HG03025 (cell line): ENCODE measurements around the gene LGALS12.

Source experiments
- ATAC-seq: cut with Tn5 transposase; IDR thresholded peaks from one replicate; pipeline ENCODE4 v1.9.1; 2021; ENCODE audit warnings: mild to moderate bottlenecking, moderate library complexity; ENCODE audit not compliant: unreplicated experiment, low FRiP score

The LGALS12 gene, protein sequence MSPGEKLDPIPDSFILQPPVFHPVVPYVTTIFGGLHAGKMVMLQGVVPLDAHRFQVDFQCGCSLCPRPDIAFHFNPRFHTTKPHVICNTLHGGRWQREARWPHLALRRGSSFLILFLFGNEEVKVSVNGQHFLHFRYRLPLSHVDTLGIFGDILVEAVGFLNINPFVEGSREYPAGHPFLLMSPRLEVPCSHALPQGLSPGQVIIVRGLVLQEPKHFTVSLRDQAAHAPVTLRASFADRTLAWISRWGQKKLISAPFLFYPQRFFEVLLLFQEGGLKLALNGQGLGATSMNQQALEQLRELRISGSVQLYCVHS

DNA sequence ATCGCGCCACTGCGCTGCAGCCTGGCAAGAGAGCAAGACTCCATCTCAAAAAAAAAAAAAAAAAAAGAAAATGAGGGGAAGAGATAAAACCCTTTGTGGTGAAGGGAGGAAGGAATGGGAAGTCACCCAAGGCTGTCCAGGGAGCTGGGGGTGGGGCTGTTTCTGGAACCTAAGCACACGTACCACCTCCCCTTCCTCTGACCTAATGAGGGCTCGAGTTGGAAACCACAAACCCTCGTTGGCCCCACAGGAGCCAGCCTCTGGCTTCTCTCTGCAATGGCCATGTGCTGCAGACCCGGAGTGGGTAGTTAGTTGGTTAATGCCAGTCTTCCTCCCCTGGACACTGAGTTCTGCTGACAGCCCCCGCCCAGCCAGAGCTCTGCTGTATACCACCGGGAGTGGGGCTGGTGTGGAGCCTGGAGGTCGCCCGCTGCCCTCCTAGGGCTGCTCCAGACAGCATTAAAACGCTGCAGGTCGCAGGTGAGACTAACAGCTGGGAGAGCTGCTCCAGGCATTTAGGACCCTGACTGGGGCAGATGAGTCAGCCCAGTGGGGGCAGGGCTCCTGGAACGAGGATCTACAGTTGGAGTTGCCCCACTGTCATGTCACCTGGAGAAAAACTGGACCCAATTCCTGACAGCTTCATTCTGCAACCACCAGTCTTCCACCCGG is at the start of gene LGALS12:
LGALS12 (plus strand) TSS at position 228 of the 672 bp plus-strand sequence; CDS start at position 603, 375 bp downstream.
- no peak for ATAC-seq

DNA sequence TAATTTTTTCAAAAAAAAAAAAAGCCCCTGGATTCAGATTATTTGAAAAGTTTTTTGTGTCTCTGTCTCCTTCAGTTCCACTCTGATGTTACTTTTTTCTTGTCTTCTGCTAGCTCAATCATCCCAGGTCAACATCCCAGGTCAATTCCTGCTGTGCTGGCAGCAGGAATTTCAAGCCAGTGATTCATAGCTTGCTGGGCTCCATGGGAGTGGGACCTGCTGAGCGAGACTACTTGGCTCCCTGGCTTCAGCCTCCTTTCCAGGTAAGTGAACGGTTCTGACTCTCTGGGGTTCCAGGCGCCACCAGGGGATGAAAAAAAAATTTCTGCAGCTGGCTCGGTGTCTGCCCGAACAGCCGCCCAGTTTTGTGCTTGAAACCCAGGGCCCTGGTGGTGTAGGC is 46.3 kb upstream of the LGALS12 start:
- ATAC-seq = no peak

DNA sequence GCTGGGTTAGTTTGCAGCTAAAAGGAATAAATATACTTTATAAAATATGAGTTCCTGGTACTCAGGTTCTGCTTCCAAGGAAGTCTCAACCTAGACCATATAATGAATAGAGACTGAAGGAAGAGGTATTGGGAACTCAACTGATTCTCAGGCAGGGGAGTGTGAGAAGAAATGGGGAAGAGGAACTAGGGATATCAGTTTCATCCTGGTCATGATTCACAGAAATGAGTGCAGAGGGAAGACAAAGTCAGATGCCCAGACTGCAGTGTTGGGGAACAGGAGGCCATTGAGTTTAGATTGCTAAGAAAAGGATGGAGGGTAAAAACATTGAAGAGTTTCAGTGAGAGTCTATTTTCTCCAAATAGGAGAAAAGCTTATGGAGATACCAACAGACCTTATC is 43.7 kb upstream of the LGALS12 start:
- no peak for ATAC-seq

DNA sequence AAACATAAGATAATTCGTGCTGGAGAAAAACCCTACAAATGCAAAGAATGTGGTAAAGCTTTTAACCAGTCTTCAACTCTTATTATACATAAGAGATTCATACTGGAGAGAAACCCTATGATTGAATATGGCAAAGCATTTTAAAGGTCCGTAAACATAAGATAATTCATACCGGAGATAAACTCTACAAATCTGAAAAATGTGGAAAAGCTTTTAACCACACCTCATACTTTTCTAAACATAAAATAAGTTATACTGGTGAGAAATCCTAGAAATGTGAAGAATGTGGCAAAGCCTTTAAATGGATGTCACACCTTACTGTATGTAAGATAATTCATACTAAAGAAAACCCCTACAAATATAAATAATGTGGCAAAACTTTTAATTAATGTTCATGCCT is 35.6 kb upstream of the LGALS12 start:
- no peak for ATAC-seq

DNA sequence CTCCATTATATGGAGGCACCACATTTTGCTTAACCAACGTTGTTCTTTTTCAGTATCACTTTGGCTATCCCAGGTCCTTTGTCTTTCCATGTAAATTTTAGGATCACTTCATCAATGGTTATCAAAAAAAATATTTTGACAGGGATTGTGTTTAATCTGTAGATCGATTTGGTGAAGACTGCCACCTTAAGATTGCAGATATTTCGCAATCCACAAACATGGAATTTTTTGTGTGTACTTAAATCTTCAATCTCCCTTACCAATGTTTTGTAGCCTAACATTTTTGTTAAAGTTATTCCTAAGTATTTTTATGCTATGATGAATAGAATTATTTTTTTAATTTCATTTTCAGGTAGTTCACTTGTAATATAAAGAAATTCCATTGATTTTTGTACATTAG is 33.5 kb upstream of the LGALS12 start:
- ATAC-seq = no peak

DNA sequence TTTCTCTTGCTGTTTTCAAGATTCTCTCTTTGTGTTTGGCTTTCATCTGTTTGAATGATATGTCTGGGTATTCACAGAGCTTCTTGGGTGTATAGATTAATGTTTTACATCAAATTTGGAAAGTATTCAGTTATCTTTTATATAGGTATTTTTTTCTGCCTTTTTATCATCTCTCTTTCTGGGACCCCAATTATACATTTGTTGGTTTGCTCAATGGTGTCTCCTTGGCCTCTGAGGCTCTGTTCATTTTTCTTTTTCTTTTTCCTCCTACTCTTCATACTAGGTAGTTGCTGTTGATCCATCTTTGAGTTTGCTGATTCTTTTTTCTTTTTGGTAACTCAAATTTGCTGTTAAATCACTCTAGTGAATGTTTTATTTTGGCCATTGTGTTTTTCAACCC is 29.3 kb upstream of the LGALS12 start:
- no peak for ATAC-seq

DNA sequence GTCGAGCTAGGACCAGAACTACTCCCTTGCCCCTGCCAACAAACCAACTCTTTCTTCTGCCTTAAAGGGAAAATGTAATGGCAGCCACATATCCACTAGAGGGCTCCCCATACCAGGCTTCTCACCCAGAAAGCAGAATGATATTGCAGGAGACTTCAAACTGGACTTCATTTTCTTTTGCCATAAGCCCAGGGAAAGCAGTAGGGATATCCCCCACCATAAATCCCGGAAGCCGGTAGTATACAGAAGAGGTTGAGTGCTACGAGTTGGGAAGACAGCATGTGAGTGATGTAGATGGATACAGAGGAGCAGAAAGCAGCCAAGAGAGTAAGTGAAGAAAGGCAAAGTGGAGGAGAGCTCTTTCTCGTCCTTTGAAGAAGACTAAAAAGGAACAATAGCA is 27.0 kb upstream of the LGALS12 start:
- ATAC-seq = no peak

DNA sequence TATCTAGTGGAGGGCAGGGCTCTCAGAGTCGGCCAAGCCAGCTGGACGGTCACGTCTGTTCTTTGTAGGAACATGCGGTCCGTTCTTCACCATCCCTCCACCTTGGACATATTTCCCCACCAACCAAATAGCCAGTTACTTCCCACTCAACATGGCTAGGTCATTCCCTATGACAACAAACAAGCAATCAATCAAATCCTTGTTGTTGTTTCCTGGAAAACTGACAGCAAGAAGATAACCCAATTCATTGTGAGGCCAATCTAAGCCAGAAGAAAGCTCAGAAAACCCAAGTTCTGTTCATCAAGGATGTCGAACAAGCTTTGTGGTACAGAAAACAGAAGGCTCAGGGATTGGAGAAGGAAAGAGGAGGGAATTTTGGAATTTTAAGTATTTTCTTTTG is 25.8 kb upstream of the LGALS12 start:
- ATAC-seq = no peak

DNA sequence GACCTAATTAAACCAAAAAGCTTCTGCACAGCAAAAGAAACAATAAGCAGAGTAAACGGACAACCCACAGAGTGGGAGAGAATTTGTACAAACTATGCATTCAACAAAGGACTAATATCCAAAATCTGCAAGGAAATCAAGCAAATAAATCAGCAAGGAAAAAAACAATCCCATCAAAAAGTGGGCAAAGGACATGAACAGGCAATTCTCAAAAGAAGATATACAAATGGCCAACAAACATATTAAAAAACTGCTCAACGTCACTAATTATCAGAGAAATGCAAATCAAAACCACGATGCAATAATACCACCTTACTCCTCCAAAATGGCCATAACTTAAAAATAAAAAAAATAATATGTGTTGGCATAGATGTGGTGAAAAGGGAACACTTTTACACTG is 20.1 kb upstream of the LGALS12 start:
- ATAC-seq = no peak

DNA sequence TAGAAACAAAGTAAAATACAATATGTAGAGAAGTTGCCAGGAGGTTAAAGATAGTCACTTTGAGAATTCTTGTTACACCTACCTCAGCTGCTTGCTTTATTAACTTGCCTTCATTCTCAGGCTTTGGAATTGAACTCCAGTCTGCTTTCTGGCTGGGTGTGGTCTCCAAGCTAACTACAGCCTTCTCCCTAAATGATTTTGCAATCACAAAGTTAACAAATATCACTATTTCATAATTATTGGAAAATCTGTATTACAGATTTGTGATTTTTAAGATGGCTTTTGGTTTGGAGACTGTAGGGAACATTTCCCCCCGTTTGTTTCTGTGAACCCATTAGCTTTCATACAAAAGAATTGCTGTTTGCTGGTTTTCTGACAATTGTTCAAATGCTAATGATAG is 17.1 kb upstream of the LGALS12 start:
- ATAC-seq = no peak

DNA sequence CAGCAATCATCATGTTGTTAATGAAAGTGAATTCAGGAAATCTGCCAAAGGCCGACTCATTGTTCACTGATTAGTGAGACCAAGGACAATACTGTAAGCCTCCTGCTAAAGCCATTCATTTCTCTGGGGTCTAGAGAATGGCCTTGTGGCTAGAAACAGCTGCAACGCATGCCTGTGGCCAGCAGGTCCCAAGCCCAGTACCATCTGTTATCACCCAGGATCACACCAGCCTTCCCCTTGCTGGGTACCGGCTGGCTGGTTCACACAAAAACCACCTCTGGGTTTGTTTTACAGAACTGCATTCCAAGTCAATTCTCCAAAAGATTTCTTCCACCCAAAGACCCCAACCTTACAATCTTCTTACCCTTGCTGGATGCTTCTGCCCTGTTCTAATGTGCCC is 16.0 kb upstream of the LGALS12 start:
- ATAC-seq = no peak

DNA sequence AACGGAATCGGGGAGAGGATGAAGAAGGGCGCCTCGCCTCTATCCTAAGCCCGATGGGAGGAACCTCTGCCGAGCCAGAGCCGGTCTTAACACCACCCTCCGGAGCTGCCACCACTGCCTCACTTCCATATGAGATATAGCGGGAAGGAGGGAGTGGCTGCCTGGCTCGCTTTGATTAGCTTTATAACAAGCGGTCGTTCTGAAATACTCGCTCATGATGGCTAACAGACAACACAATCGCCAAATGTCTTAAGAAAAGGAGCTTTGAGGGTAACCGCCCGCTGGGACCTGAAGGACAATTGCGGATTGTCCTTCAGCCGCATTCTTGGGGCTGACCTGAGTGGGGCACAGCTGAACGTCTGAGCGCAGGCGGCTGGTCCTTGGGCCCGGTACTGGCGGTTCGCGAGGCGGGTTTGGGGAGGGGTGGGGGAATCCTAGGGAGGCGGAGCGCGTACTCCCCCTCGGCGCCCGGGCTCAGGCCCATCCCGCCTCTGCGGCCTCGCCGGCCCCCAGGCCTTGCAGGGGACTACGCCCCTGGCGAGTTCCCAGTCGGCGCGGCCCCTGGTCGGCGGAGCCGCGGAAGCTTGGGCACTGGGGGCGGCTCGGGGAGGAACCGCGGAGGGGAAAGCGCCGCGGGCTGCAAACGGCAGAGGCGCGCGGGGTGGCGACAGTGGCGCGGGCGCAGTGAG is 15.2 kb upstream of the LGALS12 start, which contains the start of gene PLAAT5:
PLAAT5 (minus strand) TSS at position 617 of the 689 bp plus-strand sequence; CDS start at position 484, 133 bp downstream.
- ATAC-seq = no peak

DNA sequence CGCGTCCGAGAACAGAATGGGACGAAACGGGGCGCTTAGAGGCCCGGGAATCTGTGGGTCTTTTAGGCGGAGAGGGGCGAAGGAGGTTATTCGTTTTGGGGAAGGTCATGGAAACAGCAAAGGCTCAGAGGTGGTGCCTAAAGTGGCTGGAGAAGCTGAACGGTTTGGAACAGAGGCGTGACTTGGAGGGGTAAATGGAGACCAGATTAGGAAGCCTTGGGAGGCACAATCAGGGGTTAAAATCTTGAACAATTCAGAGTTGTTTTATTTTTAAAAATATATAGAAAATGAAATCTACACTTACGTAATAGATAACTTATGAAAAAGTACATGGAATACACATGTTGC is 14.7 kb upstream of the LGALS12 start:
- no peak for ATAC-seq

DNA sequence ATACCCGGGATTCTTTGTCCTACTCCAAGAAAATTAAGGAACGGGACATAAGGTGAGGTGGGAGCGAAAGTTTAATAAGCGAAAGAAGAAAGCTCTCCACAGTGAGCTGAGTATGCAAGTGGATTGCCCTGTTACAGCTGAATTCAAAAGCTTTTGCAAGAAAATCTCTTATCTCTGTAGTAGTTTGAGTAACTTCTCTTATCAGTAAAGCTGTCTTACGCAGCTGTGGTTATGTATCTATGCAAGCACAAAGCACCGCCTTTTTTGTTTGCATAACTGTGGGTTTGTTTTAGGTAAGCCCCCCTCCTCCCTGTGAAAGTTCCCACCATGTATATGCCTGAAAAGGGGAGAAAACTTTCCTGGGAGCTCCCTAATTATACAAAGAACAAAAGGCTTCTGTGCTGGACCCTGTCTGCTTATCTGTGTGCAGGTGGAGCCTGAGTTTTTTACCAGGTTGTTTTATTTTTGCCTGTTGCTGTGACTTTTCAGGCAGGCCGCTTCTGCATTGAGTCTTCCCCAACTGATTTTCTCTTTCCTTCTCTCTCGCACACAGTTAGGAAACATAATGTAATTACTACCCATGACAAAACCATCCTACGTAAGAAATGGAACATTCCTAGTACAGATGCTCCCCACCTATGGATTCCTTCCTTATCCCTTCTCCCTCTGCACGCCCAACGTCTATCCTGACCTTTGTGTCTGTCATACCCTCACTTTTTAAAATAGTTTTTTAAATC is 14.1 kb upstream of the LGALS12 start:
- no peak for ATAC-seq

DNA sequence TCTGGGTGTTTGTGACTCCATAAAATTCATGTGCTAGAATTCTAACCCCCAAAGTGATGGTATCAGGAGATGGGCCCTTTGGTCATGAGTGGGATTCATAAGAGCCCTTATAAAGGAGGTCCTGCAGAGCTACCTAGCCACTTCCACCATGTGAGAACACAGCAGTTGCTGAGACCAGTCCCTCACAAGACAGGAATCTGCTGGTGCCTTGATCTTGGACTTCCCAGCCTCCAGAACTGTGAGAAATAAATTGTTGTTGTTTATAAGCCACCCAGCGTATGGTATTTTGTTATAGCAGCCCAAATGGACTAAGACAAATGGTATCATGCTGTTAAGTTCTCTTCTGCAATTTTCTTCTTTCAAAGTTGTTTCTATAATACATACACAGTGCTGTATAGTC is 13.4 kb upstream of the LGALS12 start:
- no peak for ATAC-seq

DNA sequence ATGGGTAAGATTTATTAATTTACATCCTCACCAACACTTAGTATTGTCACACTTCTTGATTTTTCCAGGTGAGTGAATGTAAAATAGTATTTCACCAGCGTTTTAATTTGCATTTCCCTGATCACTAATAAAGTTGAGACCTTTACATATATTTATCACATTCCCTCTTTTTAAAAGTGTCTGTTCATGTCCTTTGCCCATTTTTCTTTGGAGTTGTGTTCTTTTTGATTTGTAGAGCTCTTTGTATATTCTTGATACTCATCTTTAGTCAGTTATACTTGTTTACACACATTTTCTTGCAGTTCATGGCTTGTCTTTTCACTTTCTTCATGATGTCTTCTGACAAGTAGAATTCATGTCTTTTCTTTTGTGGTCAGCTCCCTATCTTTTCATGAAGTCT is 12.8 kb upstream of the LGALS12 start:
- ATAC-seq = no peak

DNA sequence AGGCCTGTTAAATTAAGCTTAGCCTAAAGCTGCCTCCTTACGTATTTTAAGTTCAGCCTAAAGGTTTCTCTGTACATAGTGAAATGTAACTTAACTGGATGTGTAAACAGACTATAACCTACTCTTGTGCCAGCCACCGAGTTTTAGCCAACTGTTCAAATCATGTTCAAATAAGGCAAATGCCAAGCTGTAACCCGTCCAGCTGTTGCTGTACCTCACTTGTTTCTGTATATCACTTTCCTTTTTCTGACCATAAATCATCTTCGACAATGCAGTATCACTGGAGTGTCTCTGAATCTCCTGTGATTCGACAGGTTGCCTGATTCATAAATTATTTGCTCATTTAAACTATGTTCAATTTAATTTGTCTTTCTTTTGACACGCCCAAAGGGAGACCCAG is 10.9 kb upstream of the LGALS12 start:
- ATAC-seq = no peak

DNA sequence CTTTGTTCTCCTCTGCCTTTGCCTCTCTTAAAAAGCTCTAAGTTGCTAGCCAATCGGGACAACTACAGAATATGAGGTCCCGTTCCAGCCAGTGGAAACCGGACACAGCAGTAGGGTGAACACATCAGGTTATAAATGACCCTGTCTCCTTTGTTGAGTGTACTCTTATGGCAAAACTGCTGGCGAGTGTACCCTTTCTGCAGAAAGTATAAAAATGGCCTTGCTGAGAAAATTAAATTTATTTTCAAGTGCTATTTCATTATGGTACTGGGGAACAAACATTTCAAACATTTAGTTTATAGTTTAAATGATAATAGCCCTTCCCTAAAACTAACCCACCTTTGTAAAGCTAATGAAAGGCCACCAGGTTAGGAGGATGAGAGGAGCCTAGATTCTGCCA is 6.0 kb upstream of the LGALS12 start:
- no peak for ATAC-seq

DNA sequence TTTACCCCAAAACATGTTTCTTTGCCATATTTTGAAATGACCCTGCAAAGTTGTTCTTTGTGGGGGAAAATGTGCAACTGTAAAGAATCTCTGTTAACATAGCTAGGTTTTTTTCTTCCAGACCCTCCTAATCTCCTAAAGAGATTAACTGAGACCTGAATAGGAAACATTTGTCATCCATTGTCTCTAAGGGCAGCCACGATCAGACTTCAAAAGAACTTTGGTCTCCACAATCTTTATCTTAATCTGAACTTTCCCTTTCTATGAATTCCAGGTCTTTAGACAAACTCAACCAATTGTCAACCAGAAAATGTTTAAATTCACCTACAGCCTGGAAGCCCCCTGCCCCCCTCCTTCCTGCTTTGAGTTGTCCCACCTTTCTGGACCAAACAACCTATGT is 4.6 kb upstream of the LGALS12 start:
- no peak for ATAC-seq

DNA sequence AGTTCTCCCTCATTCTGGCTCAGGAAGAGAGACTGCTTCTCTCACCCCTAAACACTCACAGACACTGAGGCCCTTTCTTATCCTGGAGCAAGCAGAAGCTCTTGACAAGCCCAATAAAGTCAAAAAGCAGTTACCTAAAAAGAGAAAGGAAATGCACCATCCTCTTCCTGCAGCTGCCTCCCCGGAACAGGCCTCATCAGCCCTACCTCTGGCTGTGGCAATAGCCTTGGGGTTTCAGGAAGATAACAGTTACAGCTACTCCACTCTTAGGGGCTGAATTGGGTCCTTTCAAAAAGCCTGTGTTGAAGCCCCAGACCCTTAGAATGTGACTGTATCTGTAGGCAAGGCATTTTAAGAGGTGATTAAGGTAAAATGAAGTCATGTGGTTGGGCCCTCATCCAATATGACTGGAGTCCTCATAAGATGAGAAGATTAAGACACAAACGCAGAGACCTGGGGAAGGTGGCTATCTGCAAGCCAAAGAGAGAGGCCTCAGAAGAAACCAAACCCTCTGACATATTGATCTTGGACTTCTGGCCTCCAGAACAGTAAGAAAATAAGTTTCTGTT is 3.5 kb upstream of the LGALS12 start:
- ATAC-seq = no peak

DNA sequence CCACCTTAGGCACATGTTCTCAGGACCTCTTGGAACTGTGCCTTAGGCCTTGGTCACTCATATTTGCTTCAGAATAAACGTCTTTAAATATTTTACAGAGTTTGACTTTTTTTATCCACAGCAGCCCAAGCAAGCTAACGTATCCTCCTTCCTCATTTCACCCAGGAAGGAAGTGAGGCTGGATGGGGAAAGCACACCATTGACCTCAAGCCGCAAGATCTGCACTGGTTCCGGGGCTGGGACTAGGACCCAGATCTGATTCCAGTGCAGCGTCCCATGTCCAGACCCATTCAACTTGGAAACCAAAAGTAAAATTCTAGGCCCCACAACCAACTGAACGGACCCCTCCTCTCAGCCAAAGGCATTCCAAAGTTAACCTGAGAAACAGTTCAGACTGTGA is 2.4 kb upstream of the LGALS12 start:
- ATAC-seq = no peak
